Mucosa of descending colon (tissue), 3 donors: ENCODE measurements around the gene DRC1. TPM values are rescaled to one million over a fixed set of nuclear protein-coding genes. Genes with fewer than 3 reads are reported as not detected.

ENCODE experiments used
- ATAC-seq: fragments of 200-7000 bp; cut with Tn5 transposase; one replicate; pipeline ENCODE4 v1.9.1; 2020; ENCODE audit warnings: mild to moderate bottlenecking, moderate library complexity
- DNase-seq, 3 donors: peaks; one replicate each; pipeline ENCODE4 v3.0.0-alpha.2; 2020
- H3K36me3 ChIP-seq: fragments of 200-600 bp; one replicate; pipeline ENCODE4 v1.8.0; 2021; ENCODE audit warnings: low read depth, mild to moderate bottlenecking
- H3K4me1 ChIP-seq: fragments of 200-600 bp; one replicate; pipeline ENCODE4 v1.8.0; 2021; ENCODE audit warnings: low read depth, mild to moderate bottlenecking
- H3K4me3 ChIP-seq: fragments of 200-600 bp; one replicate; pipeline ENCODE4 v1.8.0; 2021; ENCODE audit warnings: mild to moderate bottlenecking
- H3K9me3 ChIP-seq: fragments of 200-600 bp; one replicate; pipeline ENCODE4 v1.8.0; 2021; ENCODE audit warnings: mild to moderate bottlenecking
- CTCF ChIP-seq: fragments of 200-600 bp; IDR thresholded peaks from one replicate; pipeline ENCODE4 v1.8.0; 2022; ENCODE audit warnings: antibody characterized with exemption, mild to moderate bottlenecking
- intact Hi-C, 2 donors: fragments of 100-400 bp; cut with DNase I in 1 of 2; cut with micrococcal nuclease in 1 of 2; formaldehyde crosslinking; loops; one replicate each; pipeline versions ENCODE4 v1.11.0 to v1.11.1; 2022; cut with DNase I, micrococcal nuclease
- total RNA-seq, 3 donors: library from RNA; stranded (reverse); fragmentation: NEBNext Ultra II Directional in 2 of 3; extraction: Animal tissue kit (Norgen Biotek cat#: 25700) in 2 of 3; gene quantifications; one replicate each; pipeline versions ENCODE4 v1.2.1 to v1.2.4, GENCODE V29; 2021 to 2023
- donor health status: DM: no; HTN: no; CAD: no; lungs with moderate emphysema.
- donor health status: DM: no; HTN: no; CAD: no.
- donor health status: DM: no; HTN: yes; CAD: no.

DRC1 gene
- total RNA-seq, 3 donors from 2014 or later, result not detected

- no peak for TF ChIP-seq CTCF
- ATAC-seq (no peak), DNase-seq (peak in 1 of 3 donors; percentile 29)
- no peak overlapping the region for H3K4me3 ChIP-seq
- intact Hi-C loops, result no loop called here
- no peaks in the 10 kb centered on the region for H3K4me1 ChIP-seq
- no peaks in the 10 kb centered on the region for H3K36me3 ChIP-seq
- no peaks in the 10 kb centered on the region for H3K9me3 ChIP-seq
Observed at GRCh38 chr2:26475037-26475436, 73.3 kb downstream of the DRC1 start.

- H3K4me3 ChIP-seq, result no peak overlapping the region
- ATAC-seq (no peak), DNase-seq (peak in 1 of 3 donors; percentile 32)
- intact Hi-C loops, result no loop called here
- H3K9me3 ChIP-seq, result no peaks in the 10 kb centered on the region
- no peak for TF ChIP-seq CTCF
- H3K4me1 ChIP-seq, result no peaks in the 10 kb centered on the region
- no peaks in the 10 kb centered on the region for H3K36me3 ChIP-seq
Observed at GRCh38 chr2:26475832-26476501, 74.2 kb downstream of the DRC1 start.

GRCh38 chr2:26477126-26477910 lies 75.6 kb downstream of the DRC1 start:
- H3K9me3 ChIP-seq, result no peaks in the 10 kb centered on the region
- ATAC-seq (no peak), DNase-seq (peak in 1 of 3 donors; percentile 35)
- no peak overlapping the region for H3K4me3 ChIP-seq
- H3K4me1 ChIP-seq, result no peaks in the 10 kb centered on the region
- intact Hi-C loops, result no loop called here
- H3K36me3 ChIP-seq, result no peaks in the 10 kb centered on the region
- TF ChIP-seq CTCF, result no peak

- intact Hi-C loops, result no loop called here
- H3K9me3 ChIP-seq, result no peaks in the 10 kb centered on the region
- peak in 2 of 3 donors; percentile 9 to 35 for DNase-seq
- no peak for TF ChIP-seq CTCF
- peak; percentile 26 for ATAC-seq
- H3K36me3 ChIP-seq, result no peaks in the 10 kb centered on the region
- H3K4me3 ChIP-seq, result no peak within 1 kb of the TSS
- H3K4me1 ChIP-seq, result no peaks in the 10 kb centered on the region
Observed at GRCh38 chr2:26477911-26478253, 76.2 kb downstream of the DRC1 start, which contains the start of gene OTOF. Gene OTOF, minus strand, starts transcription at chr2:26478124.

GRCh38 chr2:26478366-26478765 lies 76.6 kb downstream of the DRC1 start:
- Histone ChIP-seq H3K4me1 (no peaks in the 10 kb centered on the region), H3K9me3 (no peaks in the 10 kb centered on the region), H3K36me3 (no peaks in the 10 kb centered on the region), H3K4me3 (no peak overlapping the region)
- no peak for TF ChIP-seq CTCF
- no peak for ATAC-seq
- peak in 1 of 3 donors; percentile 10 for DNase-seq
- intact Hi-C loops, result no loop called here
